Neural progenitor cell (in vitro differentiated cells): ENCODE measurements around the gene GLRA1. TPM values are rescaled to one million over a fixed set of nuclear protein-coding genes. Genes with fewer than 3 reads are reported as not detected.

ENCODE experiments used
- DNase-seq: peaks from one replicate; pipeline ENCODE4 v3.0.0-alpha.2; 2016; ENCODE audit warnings: low spot score
- H2AFZ ChIP-seq: fragments of 200-600 bp; sonication (generic); replicated peaks from 2 replicates; pipeline ENCODE4 v1.6.1; 2016; ENCODE audit warnings: antibody characterized with exemption
- H3F3A ChIP-seq: fragments of 200-600 bp; sonication (generic); 2 replicates; pipeline ENCODE4 v1.6.1; 2016; ENCODE audit warnings: antibody characterized with exemption, low read depth
- H3K27ac ChIP-seq: fragments of 200-600 bp; sonication (generic); 2 replicates; pipeline ENCODE4 v1.5.1; 2016; ENCODE audit warnings: mild to moderate bottlenecking
- H3K27me3 ChIP-seq: fragments of 200-600 bp; sonication (generic); 2 replicates; pipeline ENCODE4 v1.6.1; 2016; ENCODE audit warnings: mild to moderate bottlenecking, moderate library complexity
- H3K36me3 ChIP-seq: fragments of 200-600 bp; sonication (generic); 2 replicates; pipeline ENCODE4 v1.5.1; 2016
- H3K4me1 ChIP-seq: fragments of 200-600 bp; sonication (generic); 2 replicates; pipeline ENCODE4 v1.6.1; 2016; ENCODE audit warnings: mixed run types
- H3K4me2 ChIP-seq: fragments of 200-600 bp; sonication (generic); 2 replicates; pipeline ENCODE4 v1.6.1; 2016
- H3K4me3 ChIP-seq: fragments of 200-600 bp; sonication (generic); 2 replicates; pipeline ENCODE4 v1.5.1; 2016
- H3K79me2 ChIP-seq: fragments of 200-600 bp; sonication (generic); 2 replicates; pipeline ENCODE4 v1.6.1; 2016; ENCODE audit warnings: low read depth
- H3K9ac ChIP-seq: fragments of 200-600 bp; sonication (generic); 2 replicates; pipeline ENCODE4 v1.6.1; 2016
- H3K9me3 ChIP-seq: fragments of 200-600 bp; sonication (generic); 2 replicates; pipeline ENCODE4 v1.5.1; 2016; ENCODE audit warnings: low read depth
- H4K20me1 ChIP-seq: fragments of 200-600 bp; sonication (generic); 2 replicates; pipeline ENCODE4 v1.6.1; 2016; ENCODE audit warnings: low read depth
- H3K27ac Mint-ChIP-seq: 3 replicates; pipeline ENCODE4 v1.8.0; 2021; ENCODE audit warnings: mixed read lengths
- H3K27me3 Mint-ChIP-seq: 2 replicates; pipeline ENCODE4 v1.8.0; 2022; ENCODE audit warnings: low read depth, mild to moderate bottlenecking, inconsistent platforms, moderate library complexity, mixed read lengths; ENCODE audit not compliant: insufficient read depth
- H3K36me3 Mint-ChIP-seq: 3 replicates; pipeline ENCODE4 v1.8.0; 2021; ENCODE audit warnings: mixed read lengths
- H3K4me1 Mint-ChIP-seq: 3 replicates; pipeline ENCODE4 v1.8.0; 2021; ENCODE audit warnings: mixed read lengths
- H3K4me3 Mint-ChIP-seq: 3 replicates; pipeline ENCODE4 v1.8.0; 2021; ENCODE audit warnings: mild to moderate bottlenecking, moderate library complexity, mixed read lengths
- H3K9me3 Mint-ChIP-seq: 3 replicates; pipeline ENCODE4 v1.8.0; 2020; ENCODE audit warnings: mixed read lengths
- CTCF ChIP-seq: fragments of 200-600 bp; sonication (generic); IDR thresholded peaks from 2 replicates; pipeline ENCODE4 v1.5.1; 2017; ENCODE audit warnings: antibody characterized with exemption, mild to moderate bottlenecking
- EZH2 ChIP-seq: fragments of 200-600 bp; sonication (generic); IDR thresholded peaks from 2 replicates; pipeline ENCODE4 v1.6.1; 2017; ENCODE audit warnings: antibody characterized with exemption, mild to moderate bottlenecking, moderate library complexity
- EZH2phosphoT487 ChIP-seq: fragments of 200-600 bp; sonication (generic); IDR thresholded peaks from 2 replicates; pipeline ENCODE4 v1.6.1; 2017; ENCODE audit warnings: antibody characterized with exemption
- total RNA-seq: library from RNA; depleted of rRNA; stranded (reverse); fragments of >200 nt; gene quantifications from 2 replicates; pipeline ENCODE4 v1.2.3, GENCODE V29; 2015; ENCODE audit warnings: low replicate concordance

GLRA1 gene
- total RNA-seq, 1 donor from 2014 or later: not detected

DNA sequence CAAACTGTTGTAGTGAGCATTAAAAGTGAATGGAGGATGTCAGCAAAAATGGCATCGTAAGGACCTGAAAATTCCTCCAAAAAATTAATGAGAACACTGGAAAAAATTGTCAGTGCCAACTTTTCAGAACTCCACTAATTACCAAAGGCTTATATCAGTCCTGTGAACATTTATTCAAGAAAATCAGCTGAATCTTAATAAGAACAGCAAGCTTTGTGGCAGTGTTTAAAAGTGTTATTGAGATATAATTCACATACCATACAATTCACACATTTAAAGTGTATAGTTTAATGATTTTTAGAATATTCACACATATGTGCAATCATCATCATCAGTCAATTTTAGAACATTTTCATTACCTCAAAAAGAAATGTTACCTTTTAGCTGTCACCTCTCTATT is 95.3 kb downstream of the GLRA1 start:
- H3K4me1 Mint-ChIP-seq: peaks cover 7% of the 10 kb centered on the region
- Histone ChIP-seq H3K4me2 (no peak overlapping the region), H3K79me2 (no peaks in the 10 kb centered on the region), H3F3A (peaks cover 4% of the 10 kb centered on the region), H4K20me1 (peaks cover 9% of the 10 kb centered on the region), H3K27me3 (no peaks in the 10 kb centered on the region), H2AFZ (no peak overlapping the region), H3K9me3 (no peaks in the 10 kb centered on the region), H3K4me1 (no peaks in the 10 kb centered on the region), H3K4me3 (no peak overlapping the region), H3K36me3 (no peaks in the 10 kb centered on the region), H3K27ac (no peak overlapping the region), H3K9ac (no peak overlapping the region)
- DNase-seq: no peak
- H3K27me3 Mint-ChIP-seq: peaks cover 2% of the 10 kb centered on the region
- no peak overlapping the region for H3K27ac Mint-ChIP-seq
- TF ChIP-seq CTCF: no peak
- no peak for TF ChIP-seq EZH2phosphoT487
- TF ChIP-seq EZH2: no peak
- peaks cover 26% of the 10 kb centered on the region for H3K36me3 Mint-ChIP-seq
- peaks cover 34% of the 10 kb centered on the region for H3K9me3 Mint-ChIP-seq
- no peak overlapping the region for H3K4me3 Mint-ChIP-seq

DNA sequence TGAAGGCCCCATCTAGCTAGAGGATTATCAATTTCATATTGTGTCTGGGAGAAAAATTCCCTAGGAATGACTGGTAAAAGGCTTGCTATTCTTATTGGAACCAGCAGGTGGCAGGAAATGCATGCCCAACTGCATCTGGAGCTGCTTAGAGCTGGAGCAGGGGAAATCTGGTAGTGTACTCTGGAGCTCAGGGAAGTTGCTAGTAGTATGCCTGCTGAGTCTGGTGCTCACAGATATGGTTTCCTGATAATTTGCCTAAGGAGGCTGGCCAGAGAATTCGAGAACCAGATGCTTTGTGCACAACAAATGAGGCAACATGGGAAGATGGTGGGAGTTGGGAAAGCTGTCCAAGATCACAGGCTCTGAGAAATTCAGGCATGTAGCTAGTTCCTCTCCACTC is 99.2 kb downstream of the GLRA1 start:
- Histone ChIP-seq H3K4me3 (no peak overlapping the region), H3K36me3 (no peaks in the 10 kb centered on the region), H3F3A (peaks cover 5% of the 10 kb centered on the region), H3K27ac (no peak overlapping the region), H3K4me2 (no peak overlapping the region), H3K79me2 (no peaks in the 10 kb centered on the region), H3K27me3 (no peaks in the 10 kb centered on the region), H3K9me3 (no peaks in the 10 kb centered on the region), H2AFZ (no peak overlapping the region), H3K9ac (no peak overlapping the region), H4K20me1 (peaks cover 12% of the 10 kb centered on the region), H3K4me1 (no peaks in the 10 kb centered on the region)
- peaks cover 2% of the 10 kb centered on the region for H3K27me3 Mint-ChIP-seq
- H3K27ac Mint-ChIP-seq: no peak overlapping the region
- peaks cover 5% of the 10 kb centered on the region for H3K9me3 Mint-ChIP-seq
- H3K4me3 Mint-ChIP-seq: no peak overlapping the region
- no peak for TF ChIP-seq EZH2phosphoT487
- peak; percentile 97 for TF ChIP-seq CTCF
- TF ChIP-seq EZH2: no peak
- peaks cover 18% of the 10 kb centered on the region for H3K4me1 Mint-ChIP-seq
- peaks cover 16% of the 10 kb centered on the region for H3K36me3 Mint-ChIP-seq
- peak; percentile 84 for DNase-seq

- H3K4me1 Mint-ChIP-seq: peaks cover 18% of the 10 kb centered on the region
- peaks cover 17% of the 10 kb centered on the region for H3K36me3 Mint-ChIP-seq
- H3K27me3 ChIP-seq: no peaks in the 10 kb centered on the region
- H3K27ac ChIP-seq: no peak overlapping the region
- no peak overlapping the region for H2AFZ ChIP-seq
- no peak overlapping the region for H3K4me3 ChIP-seq
- H3K9ac ChIP-seq: no peak overlapping the region
- no peak overlapping the region for H3K27ac Mint-ChIP-seq
- no peak overlapping the region for H3K4me3 Mint-ChIP-seq
- no peaks in the 10 kb centered on the region for H3K4me1 ChIP-seq
- no peak overlapping the region for H3K4me2 ChIP-seq
- no peak for DNase-seq
- no peaks in the 10 kb centered on the region for H3K27me3 Mint-ChIP-seq
- TF ChIP-seq EZH2: no peak
- no peaks in the 10 kb centered on the region for H3K9me3 Mint-ChIP-seq
- H3F3A ChIP-seq: peaks cover 5% of the 10 kb centered on the region
- no peaks in the 10 kb centered on the region for H3K9me3 ChIP-seq
- no peaks in the 10 kb centered on the region for H3K79me2 ChIP-seq
- no peaks in the 10 kb centered on the region for H3K36me3 ChIP-seq
- peaks cover 13% of the 10 kb centered on the region for H4K20me1 ChIP-seq
Measured at GRCh38 chr5:151822141-151822540, 102.5 kb downstream of the GLRA1 start.

DNA sequence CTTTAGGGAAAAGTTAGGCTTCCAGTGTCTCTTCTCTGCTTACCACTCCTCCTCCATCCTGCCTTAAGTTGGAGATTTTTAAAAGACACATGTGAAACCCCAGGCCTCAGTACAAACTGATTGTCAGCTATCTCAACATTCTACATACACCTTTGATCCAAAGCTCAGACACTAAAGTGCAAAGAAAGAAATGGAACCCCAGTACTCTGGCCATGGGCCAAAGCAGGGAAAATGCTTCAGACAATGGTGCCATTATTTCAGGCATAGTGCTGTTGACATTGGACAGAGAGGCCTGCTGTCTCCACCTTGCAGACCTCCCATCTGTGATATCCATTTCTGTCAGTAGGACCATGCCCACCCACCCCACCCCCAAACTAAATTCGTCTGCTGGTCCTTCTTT is 103.7 kb downstream of the GLRA1 start:
- Histone ChIP-seq H3K9ac (no peak overlapping the region), H3K27ac (no peak overlapping the region), H3K79me2 (no peaks in the 10 kb centered on the region), H3F3A (peaks cover 12% of the 10 kb centered on the region), H3K4me3 (no peak overlapping the region), H2AFZ (no peak overlapping the region), H3K4me1 (no peaks in the 10 kb centered on the region), H3K36me3 (no peaks in the 10 kb centered on the region), H3K4me2 (no peak overlapping the region), H4K20me1 (peaks cover 13% of the 10 kb centered on the region), H3K9me3 (no peaks in the 10 kb centered on the region), H3K27me3 (no peaks in the 10 kb centered on the region)
- no peaks in the 10 kb centered on the region for H3K9me3 Mint-ChIP-seq
- peaks cover 19% of the 10 kb centered on the region for H3K36me3 Mint-ChIP-seq
- no peak overlapping the region for H3K27ac Mint-ChIP-seq
- no peak overlapping the region for H3K4me3 Mint-ChIP-seq
- no peak for DNase-seq
- H3K4me1 Mint-ChIP-seq: peaks cover 16% of the 10 kb centered on the region
- no peak for TF ChIP-seq CTCF
- TF ChIP-seq EZH2phosphoT487: no peak
- TF ChIP-seq EZH2: no peak
- H3K27me3 Mint-ChIP-seq: no peaks in the 10 kb centered on the region
